HL-60 (cell line): ENCODE data around the gene TNFRSF21.

ENCODE experiments used
- GABPA ChIP-seq: IDR thresholded peaks from 2 replicates; pipeline ENCODE4 v1.6.1; 2012; ENCODE audit warnings: low read depth
- REST ChIP-seq: IDR thresholded peaks from 2 replicates; pipeline ENCODE4 v1.6.1; 2012; ENCODE audit warnings: low read depth; ENCODE audit not compliant: insufficient replicate concordance

- TF ChIP-seq REST = no peak
- TF ChIP-seq GABPA = no peak
Measured at GRCh38 chr6:47292027-47292426, 17.7 kb downstream of the TNFRSF21 start.
